HG03520 (cell line): ENCODE measurements around the gene ZBTB20.

ENCODE experiments used
- ATAC-seq: cut with Tn5 transposase; IDR thresholded peaks from one replicate; pipeline ENCODE4 v1.9.1; 2021; ENCODE audit warnings: mild to moderate bottlenecking, moderate library complexity; ENCODE audit not compliant: unreplicated experiment

ZBTB20 gene

DNA sequence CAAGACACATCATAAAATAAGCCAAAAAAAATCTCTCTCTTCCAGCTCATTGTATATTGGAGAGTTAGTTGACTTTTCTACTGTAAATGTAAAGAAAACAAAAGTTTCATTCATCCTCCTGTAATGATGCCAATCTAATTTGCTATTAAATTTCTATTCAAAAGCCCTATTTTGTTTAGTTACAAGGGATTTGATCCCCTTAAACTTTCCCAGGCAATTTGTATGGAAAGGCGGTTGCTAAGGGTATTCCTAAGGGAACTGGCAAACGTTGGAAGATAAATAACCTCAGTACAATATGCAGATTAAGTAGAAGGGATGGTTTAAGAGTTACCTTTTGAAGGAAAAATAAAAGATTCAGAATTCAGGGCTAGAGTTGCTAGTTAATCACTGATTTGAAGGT is 500.6 kb downstream of the ZBTB20 start:
- ATAC-seq, result no peak

DNA sequence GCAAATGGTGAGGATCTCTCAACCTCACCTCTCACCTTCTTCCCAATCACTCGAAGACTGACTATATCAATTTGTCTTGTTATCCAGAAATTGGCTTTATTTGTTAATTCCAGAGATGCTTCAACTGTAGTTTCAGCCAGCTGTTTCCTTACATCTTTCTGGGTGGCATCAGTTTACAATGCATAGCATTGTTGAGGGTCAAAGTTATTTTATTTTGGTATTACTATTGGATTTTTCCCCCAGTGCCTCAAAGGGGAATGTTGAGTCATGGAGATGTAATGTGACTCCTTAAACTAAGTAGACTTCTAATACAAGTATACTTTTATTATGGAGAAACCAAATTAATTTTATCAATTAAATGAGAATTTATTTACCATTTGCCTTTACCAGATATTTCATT is 501.7 kb downstream of the ZBTB20 start:
- no peak for ATAC-seq

DNA sequence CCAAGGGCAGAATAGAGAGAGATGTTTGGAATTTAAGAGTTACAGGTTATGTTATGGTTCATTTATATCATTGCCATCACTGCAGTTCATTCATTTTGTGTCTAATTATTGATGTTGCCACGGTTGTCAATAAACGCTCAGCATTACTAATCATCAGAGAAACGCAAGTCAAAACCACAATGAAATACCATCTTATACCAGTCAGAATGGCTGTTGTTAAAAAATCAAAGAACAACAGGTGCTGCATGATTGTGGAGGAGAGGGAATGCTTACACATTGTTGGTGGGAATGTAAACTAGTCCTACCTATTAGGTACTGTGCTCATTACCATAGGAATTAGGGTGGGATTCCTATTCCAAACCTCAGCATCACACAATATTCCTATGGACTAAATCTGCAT is 502.7 kb downstream of the ZBTB20 start:
- no peak for ATAC-seq

DNA sequence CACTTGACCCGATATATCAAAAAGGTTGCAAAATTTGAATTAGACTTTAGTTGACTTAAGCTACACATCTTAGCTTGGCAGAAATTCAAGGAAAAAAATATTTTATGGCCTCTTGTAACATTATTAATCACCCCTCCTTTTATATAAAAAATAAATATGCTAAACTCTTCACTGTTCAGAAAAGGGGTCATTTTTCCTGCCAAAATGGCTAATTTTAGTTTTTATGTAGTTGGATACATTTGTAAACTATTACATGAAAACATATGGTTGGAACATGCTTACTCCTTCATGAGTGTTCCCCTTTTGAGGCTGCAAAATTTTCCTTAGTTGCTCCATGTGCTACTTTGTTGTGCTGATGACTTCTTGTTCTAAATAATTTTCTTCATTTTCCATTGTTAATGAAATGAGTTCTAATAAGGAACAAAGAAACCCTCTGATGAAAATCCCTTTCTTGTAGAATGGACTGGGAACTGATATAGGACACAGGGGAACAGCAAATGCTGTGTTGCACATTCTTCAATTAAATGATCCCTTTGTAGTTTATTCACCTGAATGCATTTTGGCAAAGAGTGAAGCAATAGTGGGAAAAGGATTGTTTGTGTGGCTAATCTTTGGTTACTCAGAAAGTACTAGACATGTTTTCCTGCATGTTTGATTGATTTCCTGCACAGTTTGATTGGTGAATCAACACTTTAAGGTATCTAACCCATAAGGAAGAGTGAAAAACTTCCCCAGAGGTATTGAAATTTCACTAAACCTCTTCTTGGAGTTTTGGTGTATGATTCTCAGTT is 503.9 kb downstream of the ZBTB20 start:
- ATAC-seq, result no peak

DNA sequence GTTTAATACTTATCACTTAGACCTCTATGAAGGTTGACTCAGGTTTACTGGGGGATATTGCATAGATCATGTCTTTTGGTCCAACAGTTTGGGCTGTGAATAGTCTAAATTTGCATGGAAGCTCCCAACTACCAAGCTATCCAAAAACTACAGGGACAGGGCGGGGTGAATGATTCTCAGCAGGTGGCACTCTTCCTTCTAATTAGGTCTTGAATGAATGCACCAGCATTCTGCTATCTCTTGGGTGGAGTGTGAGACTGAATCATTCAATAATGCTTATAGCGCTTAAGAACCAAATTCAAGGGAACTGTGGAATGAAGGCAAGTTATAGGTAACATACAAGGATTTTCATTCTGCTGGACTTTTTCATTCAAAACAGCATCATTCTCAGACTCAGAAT is 507.0 kb downstream of the ZBTB20 start:
- no peak for ATAC-seq

DNA sequence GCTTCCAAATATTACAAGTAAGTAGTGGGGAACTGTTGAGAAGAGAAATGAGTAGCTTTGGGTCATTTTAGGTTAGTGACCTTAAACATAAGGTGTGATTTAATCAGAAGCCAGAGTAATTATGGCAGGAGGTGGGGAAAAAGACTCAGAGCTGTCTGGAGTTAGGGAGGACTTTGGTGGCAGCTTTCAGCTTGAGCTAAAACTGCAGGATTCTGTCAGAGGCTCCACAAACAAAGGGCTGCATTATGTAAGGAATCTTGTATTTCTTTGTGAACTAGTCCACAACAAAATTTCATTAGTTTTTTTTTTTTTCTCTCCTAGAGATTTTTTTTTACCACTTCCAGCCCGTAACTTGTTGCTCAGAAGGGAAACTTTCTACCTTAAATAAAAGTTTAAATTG is 507.9 kb downstream of the ZBTB20 start:
- no peak for ATAC-seq

DNA sequence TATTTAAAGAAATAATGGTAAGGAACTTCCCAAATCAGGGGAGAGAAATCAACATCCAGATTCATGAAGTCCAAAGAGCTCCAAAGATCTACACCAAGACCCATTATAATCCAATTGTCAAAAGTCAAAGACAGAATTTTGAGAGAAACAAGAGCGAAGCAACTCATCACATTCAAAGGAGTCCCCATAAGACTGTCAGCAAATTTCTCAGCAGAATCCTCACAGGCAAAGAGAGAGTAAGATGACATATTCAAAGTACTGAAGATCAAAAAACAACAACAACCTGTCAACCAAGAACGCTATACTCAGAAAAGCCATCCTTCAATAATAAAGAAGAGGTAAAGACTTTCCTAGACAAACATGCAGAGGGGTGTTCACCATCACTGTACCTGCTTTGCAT is 511.2 kb downstream of the ZBTB20 start:
- no peak for ATAC-seq

DNA sequence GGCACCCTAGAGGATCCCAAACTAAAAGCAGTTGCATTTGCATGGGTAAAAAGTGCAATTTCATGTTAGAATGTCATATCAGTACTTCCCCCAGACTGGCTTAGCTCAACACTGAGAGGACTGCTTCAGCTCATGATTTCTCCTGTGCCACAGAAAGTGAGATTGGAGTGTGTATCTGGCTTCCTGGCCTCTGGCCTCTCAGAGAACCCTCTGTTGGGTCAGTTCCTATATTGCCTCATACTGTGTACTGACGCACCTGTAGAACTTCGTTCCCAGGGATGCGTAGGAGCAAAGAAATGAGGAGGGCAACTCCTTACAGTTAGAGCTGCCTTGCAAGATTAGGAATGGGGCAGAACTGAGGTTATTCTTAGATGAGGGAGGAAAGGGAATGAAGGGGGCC is 512.5 kb downstream of the ZBTB20 start:
- ATAC-seq, result no peak

DNA sequence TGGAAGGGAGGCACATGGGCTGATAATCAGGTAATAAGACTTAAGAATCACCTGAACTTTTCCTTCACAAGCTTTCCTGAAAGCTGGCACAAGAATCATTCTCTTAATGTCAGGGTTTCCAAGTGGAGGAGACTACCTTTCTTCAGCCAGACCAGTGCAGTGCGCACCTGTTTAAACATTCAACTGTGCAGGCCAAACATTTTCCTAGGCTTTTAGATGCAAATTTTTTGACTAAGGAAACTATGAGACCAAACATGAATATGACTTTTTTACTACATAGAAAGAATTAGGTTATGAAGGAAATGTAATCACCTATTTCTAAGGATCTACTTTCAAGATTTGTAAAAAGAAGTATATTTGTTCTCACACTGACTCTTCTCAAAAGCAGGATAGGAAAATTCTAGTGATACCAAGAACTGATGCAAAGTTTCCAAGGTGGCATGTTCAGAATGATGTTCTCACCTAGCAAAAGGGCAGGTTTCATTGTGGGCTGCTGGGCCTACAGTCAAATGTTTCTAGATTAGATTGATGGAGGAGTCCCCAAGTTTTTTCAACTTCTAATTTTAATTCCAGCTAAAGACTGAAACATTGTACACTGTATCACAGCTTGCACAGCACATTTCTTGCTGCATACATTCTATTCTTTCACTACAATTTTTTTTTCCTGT is 514.2 kb downstream of the ZBTB20 start:
- no peak for ATAC-seq

DNA sequence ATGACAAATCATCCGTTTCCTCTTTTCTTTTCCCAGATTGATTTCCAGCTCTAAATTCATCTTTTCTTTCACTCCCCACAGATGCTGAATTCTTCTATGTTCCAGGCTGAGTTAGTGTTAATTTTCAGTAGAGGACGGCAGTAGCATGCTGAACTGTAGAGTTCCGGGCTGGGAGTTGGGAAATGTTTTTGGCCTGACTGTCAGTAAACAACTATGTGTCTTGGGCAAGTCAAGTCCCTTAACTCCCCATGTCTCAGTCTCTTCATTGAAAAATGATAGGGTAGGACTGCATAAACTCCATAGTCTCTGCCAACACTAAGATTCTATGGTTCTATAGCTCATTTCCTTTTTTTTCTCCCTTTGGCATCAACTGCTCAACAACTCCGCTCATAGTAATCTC is 519.3 kb downstream of the ZBTB20 start:
- ATAC-seq, result no peak

DNA sequence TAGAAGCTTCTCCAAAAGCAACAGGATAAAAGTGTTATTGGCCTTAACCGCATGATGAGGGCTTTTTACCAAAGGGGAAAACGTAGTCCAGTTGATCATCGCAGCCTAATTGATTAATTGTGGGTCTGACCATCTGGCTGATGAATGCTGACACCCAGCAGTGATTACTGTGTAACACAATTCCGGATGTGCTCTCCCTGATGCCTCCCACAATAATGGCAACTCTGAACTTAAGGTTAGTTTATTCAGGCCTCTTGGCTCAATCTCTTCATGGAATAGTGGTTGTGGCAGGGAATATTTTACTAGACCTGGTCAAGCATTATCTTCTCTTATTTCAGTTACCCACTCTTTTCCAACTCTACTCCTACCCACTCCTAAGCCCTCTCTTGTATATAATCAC is 520.3 kb downstream of the ZBTB20 start:
- ATAC-seq, result no peak

DNA sequence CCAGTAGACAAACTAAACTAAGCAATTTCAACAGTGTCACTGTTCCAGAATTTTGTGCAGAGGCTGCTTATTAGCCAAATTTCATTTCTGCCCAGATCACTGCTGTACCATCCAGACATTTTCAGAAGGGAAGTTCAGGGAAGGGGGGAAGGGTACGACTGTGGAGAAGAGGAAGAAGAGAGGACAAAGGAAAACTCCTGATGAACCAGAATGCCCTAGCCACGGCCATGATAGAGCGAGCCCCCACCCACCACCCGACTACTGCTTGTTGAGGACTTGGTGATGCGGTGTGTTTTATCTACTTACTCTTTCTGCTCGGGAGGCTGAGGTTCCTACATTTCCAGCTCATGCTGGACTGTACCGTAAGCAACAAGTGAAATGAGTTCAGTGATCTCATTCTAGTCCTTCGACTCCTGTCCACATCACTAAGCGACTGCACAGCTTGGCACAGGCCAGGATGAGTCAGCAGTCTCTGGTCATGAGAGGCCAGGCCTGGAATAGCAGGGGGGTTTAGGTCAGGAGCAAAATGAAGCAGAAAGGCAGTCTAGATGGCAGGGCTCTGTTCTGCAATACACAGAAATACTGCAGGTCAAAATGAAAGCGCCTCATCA is 522.4 kb downstream of the ZBTB20 start:
- no peak for ATAC-seq

DNA sequence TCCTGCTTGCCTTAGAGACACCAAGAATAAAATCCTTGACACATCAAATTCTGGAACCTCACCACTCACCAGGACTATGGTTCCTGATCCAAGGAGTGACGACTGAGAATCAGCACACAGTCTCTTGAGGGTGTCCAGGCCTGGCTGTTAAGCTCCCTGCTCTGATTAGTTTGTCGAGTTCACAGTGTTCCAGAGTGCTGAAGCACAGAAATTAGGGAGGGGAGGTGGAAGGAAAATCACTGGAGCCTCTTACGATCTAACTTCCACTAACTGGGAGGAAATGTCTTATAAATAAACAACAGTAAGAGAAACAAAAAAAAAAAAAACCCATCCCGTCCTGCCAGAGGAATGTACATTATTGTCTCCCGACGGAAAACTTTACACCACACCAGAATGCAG is 523.0 kb downstream of the ZBTB20 start:
- ATAC-seq, result no peak

DNA sequence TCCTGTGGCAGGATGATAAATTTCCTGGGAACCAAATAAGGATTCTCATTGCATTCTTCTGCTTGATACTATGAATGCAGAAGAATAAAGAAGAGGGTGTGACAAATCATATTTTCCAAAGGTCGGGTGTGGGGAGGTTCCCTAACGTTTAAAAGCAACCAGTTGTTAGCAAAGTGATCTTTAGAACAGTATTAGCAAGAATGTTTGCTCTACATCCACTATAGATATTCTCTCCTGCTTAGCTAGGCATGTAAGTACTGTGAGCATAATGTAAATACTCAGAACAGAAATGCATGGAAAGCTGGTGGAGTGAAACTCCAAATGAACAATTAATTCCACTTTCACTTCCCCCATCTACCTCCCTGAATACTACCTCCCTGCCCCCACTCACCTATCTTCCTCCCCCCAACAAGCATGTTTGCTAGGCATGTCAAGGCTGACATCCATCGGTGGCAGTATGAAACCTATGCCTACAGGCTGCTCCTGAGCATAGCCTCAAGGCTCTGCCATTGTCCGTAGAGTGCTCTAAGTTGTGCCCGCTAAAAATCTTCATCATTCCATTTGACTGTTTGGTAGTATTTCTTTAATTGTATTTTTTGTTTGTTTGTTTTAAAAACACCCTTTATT is 523.6 kb downstream of the ZBTB20 start:
- no peak for ATAC-seq

DNA sequence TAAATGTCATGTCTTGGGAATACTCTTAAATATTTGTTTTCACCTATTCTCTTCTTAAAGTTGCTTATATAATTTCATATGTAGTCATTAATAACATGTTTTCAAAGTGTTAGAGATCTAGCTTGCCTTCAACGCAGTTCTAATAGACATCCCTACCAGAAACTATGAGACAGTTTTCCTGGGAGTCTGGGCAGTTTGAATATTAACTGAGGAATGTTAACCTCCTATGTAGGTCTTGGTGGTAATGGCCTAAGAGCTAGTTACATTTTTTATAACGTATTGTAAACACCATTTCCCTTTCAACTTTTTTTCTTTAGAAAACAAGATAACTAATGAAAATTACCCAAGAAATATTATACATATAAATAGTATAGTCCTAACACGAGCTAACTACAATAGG is 525.1 kb downstream of the ZBTB20 start:
- ATAC-seq, result no peak

DNA sequence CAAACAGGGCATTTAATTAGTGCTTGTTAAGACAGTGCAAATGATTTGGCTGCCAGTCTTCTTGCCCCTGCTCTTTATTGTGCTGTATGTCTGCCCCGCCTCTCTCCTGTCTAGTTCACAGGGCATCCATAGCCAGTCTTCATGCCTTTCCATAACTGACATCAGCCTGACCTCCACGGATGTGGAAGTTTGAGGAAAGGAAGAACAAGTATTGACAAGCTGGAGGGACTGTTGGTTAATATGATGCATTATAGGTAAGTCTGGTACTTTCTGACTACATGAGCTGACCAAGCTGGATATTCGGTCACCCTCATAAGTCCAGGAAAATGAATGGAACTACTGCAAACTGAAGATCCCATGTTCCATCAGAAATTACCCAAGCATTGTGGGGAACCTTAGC is 527.3 kb downstream of the ZBTB20 start:
- no peak for ATAC-seq

DNA sequence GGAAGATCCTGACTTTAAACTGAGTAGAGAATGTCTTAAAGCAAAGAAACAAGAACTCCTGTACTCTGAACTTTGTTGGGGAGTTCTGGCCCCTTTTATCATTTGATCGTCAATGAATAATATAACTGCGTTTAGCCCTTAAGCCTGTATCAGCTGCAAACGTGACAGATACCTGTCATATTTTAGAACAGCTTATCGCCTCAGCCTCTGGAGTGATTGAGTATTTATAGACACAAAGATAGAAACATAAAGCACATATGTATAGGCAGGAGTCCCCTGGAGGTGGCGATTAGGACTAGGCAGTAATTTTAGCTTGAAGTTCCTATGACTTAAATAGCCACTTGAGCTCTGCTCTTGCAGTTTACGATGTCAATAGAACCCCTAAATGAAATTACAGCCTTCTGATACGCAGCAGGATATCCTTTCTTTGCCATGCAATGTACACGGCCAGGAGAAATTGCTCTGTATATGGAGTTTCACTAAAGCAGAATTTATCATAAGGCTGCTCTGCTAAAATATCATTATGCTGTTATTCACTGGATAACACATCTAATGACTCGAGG is 531.5 kb downstream of the ZBTB20 start:
- no peak for ATAC-seq

DNA sequence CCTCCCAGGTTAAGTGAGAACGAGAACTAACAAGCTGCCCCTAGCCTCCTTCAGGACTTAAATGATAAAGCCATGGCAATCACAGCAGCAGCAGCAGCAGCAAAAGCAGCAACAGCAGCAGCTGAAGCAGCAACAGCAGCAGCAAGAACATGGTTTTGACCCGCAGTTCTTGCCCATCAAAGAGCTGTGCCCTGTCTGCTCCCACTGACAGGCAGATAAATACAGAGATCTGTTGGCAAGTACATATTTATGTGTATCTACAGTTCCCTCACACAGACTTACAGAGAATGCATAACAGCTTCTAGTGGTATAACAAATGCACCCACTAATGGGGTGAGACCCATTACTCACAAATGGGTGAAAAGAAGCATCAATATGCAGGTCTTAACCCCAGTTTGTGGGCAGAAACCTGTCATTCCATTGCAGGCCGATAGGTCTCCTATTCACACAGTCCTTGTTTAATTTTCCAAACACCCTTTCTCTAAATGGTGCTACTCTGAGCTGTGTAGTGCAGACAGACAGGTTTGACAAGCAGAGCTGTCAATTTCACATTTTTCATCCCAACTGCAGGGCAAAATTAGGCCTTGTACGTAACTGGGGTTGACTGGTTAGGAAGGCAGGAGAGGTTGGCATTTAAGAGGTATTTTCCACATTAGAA is 537.0 kb downstream of the ZBTB20 start:
- ATAC-seq, result no peak

DNA sequence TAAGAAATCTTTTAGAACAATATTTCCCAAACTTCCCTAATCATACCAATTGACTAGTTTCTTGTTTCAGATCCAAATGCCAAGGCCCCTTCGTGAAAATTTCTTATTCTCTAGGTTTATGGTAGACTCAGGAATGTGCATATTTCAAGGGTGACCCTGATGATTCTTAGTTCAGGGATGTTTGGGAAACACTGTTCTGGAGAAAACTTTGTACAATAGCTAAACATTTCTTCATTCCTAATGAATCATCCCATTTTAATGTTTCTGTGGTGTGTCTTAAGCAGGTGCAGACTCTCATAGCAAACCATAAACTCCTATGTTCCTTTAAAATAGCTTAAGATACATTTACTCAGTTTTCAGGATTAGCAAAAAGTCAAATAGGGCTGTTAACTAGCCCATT is 538.8 kb downstream of the ZBTB20 start:
- ATAC-seq, result no peak

DNA sequence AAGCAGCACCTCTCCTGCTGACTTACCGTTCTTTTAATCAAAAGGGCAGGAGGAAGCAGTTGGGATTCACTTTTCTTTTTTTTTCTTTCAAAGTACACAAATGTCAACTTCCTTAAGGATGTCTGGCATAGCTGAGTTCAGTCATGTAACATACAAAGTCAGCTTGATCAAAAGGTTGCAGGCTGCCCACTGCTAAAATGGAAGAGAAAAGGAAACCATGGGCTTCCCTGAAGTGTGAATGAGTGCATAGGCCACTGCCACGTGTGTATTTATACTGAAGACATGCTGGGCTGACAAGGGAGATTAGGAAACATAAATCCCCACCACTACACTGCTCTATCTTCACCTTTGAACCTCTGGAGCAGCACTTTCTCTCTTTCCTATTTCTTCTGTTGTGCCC is 540.8 kb downstream of the ZBTB20 start:
- ATAC-seq, result no peak

DNA sequence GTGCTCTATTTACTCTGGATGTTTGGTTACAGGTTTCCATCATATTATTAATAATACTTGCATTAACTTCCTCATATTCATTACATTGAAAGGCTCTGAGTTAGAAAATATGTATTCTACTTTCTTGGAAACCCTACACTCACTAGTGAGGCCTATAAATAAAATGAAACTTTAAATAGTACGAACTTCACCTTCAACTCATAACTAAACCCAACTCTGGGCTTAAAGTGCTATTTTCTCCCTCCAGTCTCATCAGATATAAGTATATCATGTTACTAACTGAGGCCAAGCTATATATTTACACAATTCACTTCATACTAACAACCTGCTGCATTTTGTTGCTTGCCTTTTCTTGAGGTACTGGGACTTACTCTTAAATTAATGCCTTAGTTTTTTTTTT is 546.5 kb downstream of the ZBTB20 start:
- ATAC-seq, result no peak
